H1 (cell line): Measurements from ENCODE around the gene NRXN3.

Experiments
- BCL11A ChIP-seq, 2 experiments: IDR thresholded peaks; one replicate each; pipeline ENCODE4 v1.6.1; 2011; ENCODE audit warnings: low read depth in 2 of 2, low read length in 2 of 2, mild to moderate bottlenecking in 2 of 2
- PHF8 ChIP-seq: fragments of 200-600 bp; sonication (generic); conservative IDR thresholded peaks from 2 replicates; pipeline ENCODE4 v1.7.1; 2012; ENCODE audit warnings: low read depth, mild to moderate bottlenecking, inconsistent platforms, low read length, moderate library complexity
- POLR2AphosphoS5 ChIP-seq: IDR thresholded peaks from 2 replicates; pipeline ENCODE4 v1.6.1; 2011; ENCODE audit warnings: low read depth, low read length
- SIX5 ChIP-seq: IDR thresholded peaks from 2 replicates; pipeline ENCODE4 v1.6.1; 2011; ENCODE audit warnings: mild to moderate bottlenecking, low read depth, low read length
- SP2 ChIP-seq: IDR thresholded peaks from 2 replicates; pipeline ENCODE4 v1.6.1; 2012; ENCODE audit warnings: mild to moderate bottlenecking, low read length, inconsistent platforms
- TF ChIP-seq, protein P1 (sequence below), 3 experiments: IDR thresholded peaks; 1 replicate in 2 of 3; 2 replicates in 1 of 3; pipeline versions ENCODE4 v1.5.1 to v1.6.1; 2011; ENCODE audit warnings: low read length in 3 of 3, mild to moderate bottlenecking in 3 of 3, inconsistent platforms in 2 of 3, low read depth in 1 of 3, moderate library complexity in 1 of 3; ENCODE audit not compliant: insufficient read depth in 1 of 3; ENCODE audit errors: control extremely low read depth in 1 of 3

GRCh38 chr14:78153064-78153341, 17.2 kb upstream of the NRXN3 start:
- TF ChIP-seq, protein P1, sequence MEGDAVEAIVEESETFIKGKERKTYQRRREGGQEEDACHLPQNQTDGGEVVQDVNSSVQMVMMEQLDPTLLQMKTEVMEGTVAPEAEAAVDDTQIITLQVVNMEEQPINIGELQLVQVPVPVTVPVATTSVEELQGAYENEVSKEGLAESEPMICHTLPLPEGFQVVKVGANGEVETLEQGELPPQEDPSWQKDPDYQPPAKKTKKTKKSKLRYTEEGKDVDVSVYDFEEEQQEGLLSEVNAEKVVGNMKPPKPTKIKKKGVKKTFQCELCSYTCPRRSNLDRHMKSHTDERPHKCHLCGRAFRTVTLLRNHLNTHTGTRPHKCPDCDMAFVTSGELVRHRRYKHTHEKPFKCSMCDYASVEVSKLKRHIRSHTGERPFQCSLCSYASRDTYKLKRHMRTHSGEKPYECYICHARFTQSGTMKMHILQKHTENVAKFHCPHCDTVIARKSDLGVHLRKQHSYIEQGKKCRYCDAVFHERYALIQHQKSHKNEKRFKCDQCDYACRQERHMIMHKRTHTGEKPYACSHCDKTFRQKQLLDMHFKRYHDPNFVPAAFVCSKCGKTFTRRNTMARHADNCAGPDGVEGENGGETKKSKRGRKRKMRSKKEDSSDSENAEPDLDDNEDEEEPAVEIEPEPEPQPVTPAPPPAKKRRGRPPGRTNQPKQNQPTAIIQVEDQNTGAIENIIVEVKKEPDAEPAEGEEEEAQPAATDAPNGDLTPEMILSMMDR (IDR thresholded peaks at IDR 0.05; ENCODE audit: control extremely low read depth in 1 of 3, insufficient read depth in 1 of 3, low read depth in 1 of 3, low read length in 3 of 3) = no peak
- TF ChIP-seq SIX5 (no peak), POLR2AphosphoS5 (no peak), SP2 (no peak), PHF8 (no peak), BCL11A (IDR thresholded peaks at IDR 0.05; ENCODE audit: low read depth in 2 of 2, low read length in 2 of 2) (no peak)
